GM18498 (cell line): ENCODE data around the gene CSNK1A1L.

Experiments
- ATAC-seq: cut with Tn5 transposase; IDR thresholded peaks from one replicate; pipeline ENCODE4 v1.9.1; 2021; ENCODE audit warnings: mild to moderate bottlenecking, moderate library complexity; ENCODE audit not compliant: unreplicated experiment

CSNK1A1L gene

DNA sequence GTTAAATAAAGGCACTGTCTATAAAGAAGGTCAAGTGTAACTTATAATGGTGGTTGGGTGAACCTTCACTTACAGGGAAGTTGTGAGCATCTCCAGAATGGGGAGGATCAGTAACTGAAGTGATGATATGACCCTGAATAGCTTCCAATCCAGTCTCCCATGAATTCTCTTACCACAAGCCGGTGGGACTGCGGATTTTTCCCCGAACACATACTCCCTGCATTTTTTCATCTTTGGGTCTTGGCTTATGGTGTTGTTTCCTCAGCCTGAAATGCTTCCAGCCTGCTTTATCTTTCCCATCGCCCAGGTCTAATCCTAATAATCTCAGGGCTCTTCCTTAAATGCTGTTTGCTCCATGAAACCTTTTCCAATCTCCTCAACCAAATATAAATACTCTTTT lies 2.0 kb upstream of the CSNK1A1L start:
- no peak for ATAC-seq

DNA sequence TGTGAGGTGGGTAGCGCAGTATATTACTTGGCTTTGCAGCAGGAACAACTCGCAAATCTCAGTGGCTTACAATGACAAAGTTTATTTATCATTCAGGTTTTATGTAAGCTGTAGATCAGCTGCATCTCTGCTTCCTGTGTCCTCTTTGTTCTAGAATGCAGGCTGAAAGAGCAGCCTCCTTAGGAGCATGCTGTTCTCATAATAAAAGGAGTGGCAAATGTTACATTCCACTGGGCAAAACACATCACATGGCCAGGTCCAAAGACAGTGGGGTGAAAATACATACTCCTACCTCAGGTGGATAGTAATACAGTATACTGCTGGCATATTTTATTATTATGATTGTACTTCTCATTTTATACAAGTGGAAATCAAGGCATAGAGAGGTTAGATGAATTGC lies 1.2 kb upstream of the CSNK1A1L start:
- no peak for ATAC-seq

DNA sequence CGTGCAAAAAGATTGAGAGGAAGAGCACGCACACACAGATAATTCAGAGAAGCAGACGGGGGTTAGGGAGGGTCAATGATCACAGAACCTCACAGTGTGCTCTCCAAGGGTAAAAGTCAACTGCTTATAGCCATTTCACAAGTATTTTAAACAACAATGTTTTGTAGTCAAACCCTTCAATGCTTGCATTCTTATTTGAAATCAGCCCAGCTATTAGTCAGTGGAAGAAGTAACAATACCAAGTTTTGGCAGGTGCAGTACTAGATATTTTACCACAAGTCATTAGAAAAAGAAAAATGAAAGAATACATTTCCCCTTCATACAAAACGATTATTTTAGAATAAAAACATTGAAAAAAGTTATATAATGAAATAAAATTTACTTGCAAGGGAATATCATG lies 2.6 kb downstream of the CSNK1A1L start:
- no peak for ATAC-seq

DNA sequence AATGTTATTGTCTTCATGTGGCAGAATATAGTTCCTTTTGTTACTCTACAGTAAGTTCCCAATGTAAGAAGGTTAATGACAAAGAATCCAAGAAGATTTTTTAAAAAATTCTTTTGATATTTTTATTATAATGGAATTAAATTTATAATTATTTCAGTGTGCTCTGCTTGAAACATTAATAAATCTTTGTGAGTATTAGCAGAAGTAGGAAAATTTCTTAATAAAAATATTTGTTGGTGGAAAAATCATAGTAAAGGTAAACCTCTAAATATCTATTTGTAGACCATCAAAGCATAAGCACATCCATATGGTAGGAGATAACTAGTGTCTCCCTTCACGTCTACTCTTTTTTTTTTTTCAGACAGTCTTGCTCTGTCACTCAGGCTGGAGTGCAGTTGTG lies 4.3 kb downstream of the CSNK1A1L start:
- ATAC-seq, result no peak

DNA sequence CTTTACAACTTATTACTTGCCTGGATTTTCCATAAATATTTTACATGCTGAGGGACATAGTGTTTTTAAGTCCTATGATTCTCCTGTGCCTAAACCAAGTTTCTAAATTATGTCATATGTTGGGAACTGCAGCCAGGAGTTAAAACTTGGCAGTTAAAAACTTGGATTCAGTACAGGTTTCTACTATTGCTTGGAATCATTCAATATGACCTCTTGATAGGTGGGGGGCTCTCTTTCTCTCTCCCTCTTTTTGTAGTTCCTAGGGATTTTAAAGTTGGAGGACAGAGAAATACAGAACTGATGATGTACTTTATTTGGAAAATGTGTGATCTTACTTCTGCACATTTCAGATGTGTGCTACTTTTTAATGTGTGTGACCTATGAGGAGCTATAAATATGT lies 4.7 kb downstream of the CSNK1A1L start:
- no peak for ATAC-seq

DNA sequence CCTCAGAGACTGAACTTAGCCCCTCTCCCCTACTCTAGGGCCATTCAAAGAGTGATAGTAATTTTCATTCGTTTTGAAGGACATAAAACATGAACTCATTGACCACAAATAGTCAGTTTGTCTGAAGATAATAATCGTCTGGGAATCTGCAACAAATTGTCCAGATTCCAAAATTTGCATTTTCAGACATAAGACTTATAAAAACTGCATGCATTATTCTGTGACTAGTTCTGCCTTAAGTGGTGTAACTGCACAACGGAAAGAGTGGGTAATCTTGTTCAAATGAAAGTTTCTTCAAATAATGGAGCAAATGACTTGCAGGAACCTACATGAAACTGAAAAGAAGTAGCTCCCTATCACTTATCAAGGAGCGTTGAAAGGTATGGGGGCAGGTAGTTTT lies 8.4 kb downstream of the CSNK1A1L start:
- no peak for ATAC-seq

DNA sequence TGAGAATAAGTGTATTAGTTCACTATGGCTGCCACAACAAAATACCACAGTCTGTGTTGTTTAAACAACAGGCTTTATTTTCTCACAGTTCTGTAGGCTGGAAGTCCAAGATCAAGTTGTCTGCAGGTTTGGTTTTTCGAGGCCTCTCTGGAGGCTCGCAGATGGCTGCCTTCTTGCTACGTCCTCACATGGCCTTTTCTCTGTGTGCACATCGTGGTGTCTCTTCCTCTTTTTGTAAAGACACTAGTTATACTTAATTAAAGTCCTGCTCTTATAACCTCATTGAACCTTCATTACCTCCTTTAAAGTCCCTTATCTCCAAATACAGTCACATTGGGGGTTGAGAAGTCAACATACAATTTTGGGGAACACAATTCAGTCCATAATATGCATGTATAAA lies 10.6 kb downstream of the CSNK1A1L start:
- no peak for ATAC-seq

DNA sequence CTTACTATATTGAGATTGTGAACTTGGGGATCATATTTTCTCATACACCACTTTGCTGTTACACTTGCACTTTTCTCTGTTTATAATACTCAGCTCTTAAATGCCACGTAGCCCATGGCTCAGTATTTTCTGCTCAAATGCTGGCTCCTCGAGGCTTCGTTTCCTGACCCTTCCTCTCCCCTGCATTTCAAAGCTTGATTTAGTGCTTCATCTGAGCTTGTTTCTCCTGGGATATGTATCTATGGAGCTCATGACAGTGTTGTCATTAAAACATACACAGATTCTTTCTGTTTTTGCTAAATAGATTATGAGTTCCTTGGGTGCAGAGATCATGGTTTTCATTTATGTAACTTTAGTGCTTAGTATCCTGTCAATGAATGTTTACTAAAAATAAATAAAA lies 11.4 kb downstream of the CSNK1A1L start:
- no peak for ATAC-seq

DNA sequence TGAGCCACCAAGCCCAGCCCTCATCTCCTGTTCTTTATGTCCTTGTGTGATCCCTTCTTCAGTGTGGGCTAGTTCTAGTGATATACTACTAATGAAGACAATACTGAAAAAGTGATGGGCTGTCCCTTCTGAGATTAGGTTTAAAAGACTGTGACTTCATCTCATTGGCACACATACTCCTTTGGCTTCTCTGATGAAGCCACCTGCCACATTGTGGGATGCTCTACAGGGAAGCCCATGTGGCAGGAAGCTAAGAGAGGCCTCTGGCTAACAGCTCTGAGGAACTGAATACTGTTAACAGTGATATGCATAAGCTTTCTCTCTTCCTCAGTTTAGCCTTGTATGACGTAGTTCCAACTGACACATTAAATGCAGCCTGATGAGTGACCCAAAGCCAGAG lies 13.6 kb downstream of the CSNK1A1L start:
- no peak for ATAC-seq

DNA sequence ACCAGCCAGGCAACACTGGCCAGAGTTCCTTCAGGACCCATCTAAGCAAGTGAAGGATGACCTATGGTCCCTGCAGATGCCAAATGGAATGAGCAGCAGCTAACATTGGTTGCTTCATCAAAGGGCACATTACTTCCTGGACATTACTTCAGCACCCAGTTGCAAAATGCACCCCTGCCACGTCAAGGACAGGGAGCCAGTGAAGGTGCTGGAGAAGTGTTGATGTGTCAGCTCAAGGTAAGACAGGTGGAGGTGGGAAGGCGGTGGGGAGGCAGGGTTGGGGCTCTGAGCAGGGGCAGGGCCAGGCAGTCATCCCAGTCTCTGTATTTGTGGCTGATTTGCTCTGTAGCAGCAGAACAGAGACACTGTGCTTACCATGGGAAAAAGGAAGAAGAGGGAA lies 14.6 kb downstream of the CSNK1A1L start:
- ATAC-seq, result no peak

DNA sequence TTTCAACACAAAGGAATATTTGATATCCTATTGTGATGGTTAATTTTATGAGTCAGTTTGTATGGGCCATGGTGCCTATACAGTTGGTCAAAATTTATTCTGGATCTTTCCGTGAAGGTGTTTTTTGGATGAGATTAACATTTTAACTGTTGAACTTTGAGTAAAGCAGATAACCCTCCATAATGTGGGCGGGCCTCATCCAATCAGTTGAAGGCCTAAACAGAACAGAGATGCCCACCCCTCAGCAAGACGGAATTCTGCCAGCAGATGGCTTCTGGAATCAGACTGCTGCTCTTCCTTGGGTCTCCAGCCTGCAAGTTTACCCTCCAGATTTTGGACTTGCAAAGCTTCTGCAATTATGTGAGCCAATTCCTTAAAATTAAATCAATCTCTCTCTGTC lies 16.0 kb downstream of the CSNK1A1L start:
- no peak for ATAC-seq

DNA sequence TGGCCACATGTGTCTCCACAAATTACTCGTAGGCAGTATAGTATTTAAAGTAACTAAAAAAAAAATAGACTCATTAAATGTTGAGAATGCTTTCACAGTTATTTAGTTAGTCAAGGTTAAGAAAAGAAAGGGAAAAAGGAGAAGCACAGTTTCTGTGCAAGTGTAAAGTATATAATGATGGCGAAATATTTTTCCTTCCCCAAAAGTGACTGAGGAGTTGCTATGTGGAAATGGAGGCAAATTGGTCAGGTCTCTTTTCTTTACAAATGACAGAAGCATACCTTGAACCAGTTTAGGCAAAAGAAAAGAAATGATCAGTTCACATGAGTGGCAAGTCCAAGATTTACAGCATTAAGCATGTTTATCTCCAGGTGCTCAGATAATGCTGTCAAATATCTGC lies 18.0 kb downstream of the CSNK1A1L start:
- ATAC-seq, result no peak

DNA sequence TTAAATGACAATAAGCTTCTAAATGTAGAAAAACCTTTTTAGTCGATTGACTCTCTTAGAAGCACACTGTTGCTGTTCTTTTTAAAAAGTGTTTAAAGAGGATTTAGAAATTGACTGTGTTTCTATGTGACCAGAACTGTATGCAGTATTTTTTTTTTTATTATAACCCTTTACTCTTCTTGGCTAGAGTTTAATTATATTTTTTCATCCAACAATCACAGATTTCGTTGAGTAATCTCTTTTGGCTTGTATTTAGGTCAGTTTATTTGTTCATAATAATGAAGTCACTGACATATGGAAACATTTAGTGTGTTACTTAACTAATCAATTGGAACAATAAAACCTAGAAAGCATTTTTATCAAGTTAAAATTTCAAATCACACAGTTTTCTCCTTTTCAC lies 19.9 kb downstream of the CSNK1A1L start:
- ATAC-seq, result no peak

DNA sequence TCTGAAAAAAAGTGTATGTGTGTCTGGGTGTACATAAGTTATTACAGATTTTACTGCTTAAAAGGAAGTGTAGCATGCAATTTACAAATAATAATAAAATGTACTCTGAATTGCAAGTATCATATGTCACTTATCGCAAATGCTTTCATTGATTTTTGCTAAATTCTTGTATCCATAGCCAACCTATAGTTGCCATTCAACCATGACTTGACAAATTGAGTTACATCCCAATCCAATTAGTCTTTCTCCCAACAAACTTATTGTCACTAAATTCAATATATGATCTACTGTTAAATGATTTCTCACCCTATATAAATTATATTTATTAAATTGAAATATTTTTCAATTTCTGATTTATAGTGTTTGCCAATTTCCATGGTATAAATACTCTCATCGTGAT lies 28.6 kb downstream of the CSNK1A1L start:
- ATAC-seq, result no peak

DNA sequence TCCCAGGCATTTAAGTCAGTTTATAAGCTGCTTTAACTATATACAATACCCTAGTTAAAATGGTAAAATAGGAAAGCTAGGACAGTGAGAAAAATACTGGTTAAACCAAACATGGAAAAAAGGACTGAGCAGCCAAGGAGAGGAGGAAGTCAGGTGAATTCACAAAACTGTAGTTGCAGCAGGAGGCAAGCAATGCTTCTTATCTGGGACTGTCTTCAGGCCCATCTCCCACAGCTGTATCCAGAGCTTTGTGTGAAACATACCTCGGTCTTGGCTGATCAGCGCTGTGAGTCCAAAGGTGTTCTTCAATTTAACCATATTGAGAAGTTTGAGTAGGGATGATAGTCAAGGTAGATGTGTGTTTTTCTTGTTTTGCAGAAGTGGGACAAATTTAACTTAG lies 30.3 kb downstream of the CSNK1A1L start:
- no peak for ATAC-seq

DNA sequence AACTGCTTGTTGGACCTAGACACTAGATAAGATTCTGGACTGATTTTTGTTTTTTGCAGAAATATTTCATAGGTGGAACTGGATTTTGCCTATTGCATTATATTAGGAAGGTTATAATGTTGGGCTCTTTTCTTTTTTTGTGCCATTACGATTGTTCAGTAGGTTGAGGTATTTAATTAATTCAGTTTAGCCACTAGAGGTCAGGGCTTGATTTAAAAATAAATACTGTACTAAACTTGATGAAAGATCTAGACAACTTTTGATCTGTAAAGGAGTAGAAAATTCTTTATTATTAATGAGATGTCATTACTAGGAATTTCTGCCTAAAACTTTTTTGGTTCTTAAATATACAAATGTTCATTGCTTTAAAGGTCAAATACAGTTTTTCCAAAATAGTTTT lies 30.8 kb downstream of the CSNK1A1L start:
- ATAC-seq, result no peak

DNA sequence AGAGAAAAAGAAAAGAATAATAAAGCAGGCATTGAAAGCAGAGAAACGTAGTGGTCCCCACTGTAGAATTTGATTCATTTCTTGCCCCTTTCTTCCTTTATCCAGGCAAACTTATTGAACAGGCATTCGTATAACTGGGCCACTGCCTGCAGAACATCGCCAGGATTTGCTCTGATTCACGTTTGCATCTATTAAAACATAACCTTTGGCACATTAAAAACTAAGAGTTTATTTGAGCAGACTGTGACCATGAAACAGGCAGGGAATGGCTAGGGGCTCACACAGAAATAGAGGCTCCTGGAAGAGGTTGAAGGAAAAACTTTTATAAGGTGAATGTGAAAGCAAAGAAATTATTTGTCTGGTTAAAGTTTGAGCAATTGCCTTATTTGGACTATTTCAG lies 33.4 kb downstream of the CSNK1A1L start:
- no peak for ATAC-seq

DNA sequence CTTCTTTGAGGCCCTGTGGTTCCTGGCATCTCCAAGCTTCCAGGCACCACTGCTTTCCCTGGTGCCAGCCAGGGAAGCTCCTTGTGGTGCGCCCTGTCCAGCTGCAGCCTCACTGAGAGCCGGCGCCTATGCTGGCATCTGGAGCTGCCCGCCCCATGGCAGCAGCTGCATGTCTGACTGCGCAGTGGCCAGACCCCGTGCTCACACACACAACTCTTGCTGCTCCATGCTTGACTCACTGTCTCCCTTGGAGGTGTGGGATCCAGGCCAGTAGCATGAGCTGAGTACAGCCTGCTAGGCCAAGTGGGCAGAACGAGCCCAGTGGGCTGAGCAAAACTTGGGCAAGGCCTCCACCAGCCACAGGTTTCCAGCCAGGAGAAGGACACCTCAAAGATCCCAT lies 34.5 kb downstream of the CSNK1A1L start:
- no peak for ATAC-seq

DNA sequence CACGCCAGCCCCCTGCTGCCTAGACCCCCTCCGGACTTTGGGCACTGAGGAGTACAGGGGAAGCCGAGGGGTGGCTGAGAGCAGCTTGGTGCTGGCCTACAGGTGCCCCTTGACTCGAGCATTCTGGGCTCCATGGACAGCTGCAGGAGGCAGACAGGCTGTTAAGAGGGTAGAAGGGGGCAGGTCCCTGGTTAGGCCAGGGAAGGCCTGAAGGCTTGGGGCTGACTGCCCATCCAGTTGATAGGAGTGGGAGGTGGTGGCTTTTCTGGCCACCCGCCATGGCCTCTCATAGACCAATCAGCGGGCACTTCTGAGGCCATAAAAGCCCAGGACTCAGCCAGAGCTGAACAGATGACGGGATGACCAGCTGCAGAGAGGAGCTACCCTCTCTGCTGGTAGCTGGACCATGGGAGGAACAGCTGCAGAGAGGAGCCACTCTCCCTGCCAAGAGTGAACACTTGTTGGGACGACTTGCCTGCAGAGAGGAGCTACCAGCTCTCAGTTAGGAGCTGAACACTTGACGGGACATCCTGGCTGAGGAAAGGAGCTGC lies 35.2 kb downstream of the CSNK1A1L start:
- ATAC-seq, result no peak

DNA sequence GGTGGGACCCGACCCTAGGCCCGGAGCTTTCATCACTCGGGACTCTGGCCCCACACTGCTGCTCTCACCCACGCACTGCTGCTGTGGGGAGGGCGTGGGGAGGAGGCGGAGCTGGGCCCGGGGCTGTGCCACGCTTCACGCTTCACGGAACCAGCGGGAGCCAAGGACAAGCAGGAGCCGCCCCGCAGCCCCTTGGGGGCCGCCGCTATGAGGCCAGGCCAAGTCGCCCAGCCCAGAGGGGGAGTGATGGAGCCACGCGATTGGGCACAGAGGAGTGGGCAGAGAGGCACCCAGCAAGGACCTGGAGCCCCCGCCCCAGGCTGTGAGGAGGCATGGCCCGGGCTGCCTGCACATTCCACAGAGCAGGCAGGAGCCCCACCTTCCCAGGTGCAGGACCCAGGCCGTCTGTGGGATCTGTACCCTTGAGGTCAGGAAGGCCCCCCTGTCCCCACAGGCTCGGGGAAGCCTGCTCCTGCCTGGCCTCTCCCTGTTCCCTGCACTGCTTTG lies 35.8 kb downstream of the CSNK1A1L start:
- no peak for ATAC-seq

DNA sequence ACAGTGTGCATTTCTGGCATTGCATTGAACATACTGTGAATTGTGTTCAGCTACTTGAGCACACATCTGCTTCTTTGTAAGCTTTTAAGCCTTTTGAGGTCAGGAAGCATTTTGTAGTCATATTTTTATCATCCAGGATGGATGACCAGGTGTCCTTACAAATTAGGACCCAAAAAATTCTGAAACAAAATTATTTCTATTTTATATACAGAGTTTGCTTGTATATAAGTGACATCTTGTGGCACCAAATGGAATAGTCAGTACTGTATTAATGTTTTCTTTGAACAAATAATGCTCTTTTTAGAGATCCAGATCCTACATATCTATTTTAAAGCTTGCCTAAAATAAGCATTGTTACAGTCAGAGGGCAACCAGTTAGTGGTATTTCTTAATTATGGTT lies 36.5 kb downstream of the CSNK1A1L start:
- ATAC-seq, result no peak

DNA sequence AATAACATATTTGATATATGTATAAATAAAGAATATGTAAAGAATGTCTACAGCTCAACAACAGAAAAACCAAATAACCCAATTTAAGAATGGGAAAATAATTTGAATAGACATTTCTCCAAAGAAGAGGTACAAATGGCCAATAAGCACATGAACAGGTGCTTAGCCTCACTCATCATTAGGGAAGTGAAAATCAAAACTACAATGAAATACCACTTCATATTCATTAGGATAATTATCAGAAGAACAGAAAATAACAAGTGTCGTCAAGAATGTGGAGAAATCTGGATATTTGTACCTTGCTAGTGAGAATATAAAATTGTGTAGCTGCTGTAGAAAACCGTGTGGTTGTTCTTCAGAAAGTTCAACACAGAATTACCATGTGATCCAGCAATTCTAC lies 37.6 kb downstream of the CSNK1A1L start:
- ATAC-seq, result peak; percentile 53

DNA sequence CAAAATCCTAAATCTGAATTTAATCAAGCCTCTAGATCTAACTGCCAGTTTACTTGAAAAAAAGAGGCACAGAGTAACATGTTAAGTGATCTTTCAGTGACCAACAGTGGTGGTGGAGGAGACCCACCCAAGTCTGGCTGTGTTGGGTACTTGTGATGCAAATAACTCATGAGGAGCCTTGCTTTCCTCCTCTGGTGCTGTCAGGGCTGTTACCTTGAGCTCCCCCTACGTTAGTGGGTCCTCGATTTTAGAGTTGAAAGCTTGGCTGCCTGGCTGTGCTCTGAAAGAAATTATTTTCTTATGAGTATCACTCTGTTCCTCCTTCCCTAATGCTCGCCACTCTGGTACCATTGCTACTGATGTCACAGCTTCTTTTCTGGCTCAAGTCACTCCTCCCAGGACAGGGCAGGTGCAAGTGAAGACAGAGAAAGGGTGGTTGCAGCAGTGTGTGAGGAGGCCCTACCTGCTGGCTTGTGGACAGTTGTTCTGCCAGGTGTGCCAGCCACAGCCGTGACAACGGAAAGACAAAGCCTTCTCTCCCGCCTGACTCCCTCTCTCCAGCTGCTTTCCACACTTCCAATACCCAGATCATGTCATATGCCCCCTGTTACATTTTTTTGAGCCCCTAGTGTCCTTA lies 39.5 kb downstream of the CSNK1A1L start:
- no peak for ATAC-seq
